ENCODE measurements around the gene APBB2.

DNA sequence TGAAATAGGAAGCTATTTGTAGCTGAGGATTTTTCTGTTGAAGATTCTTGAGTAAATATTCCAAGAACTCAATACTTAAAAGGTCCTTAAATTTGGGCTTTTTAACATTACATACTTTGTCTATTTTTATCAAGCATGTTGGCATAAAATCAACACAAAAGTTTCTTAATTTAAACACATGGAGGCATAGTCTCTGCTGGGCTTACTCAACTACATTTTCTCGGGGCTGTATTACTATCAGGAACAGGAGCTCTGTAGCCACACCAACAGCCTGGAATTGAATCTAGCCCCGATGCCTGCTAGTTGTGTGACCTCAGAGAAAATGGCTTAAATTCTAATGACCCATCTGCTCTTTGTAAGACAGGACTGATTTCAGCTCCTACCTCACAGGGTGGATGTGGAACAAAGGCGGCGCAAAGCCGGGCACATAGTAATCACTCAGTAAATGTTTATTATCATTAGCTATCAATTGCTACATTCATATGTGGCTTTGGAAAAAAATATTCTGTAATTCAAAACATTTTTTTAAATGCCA is 257.6 kb downstream of the APBB2 start:
- TF ChIP-seq CTCF (IDR thresholded peaks at IDR 0.05; ENCODE audit: control extremely low read depth in 1 of 3, insufficient read depth in 1 of 3, low read depth in 1 of 3, low read length in 3 of 3), result no peak
- no peak for TF ChIP-seq HDAC2 (IDR thresholded peaks at IDR 0.05; ENCODE audit: borderline replicate concordance in 1 of 2, low read depth in 2 of 2, low read length in 2 of 2)

Measured in H1 (cell line).